ENCODE results near the gene SPATS2L. TPM values are rescaled to one million over a fixed set of nuclear protein-coding genes. Genes with fewer than 3 reads are reported as not detected.

The SPATS2L gene
- total RNA-seq, 1 donor from 2014 or later: 97.8 TPM

DNA sequence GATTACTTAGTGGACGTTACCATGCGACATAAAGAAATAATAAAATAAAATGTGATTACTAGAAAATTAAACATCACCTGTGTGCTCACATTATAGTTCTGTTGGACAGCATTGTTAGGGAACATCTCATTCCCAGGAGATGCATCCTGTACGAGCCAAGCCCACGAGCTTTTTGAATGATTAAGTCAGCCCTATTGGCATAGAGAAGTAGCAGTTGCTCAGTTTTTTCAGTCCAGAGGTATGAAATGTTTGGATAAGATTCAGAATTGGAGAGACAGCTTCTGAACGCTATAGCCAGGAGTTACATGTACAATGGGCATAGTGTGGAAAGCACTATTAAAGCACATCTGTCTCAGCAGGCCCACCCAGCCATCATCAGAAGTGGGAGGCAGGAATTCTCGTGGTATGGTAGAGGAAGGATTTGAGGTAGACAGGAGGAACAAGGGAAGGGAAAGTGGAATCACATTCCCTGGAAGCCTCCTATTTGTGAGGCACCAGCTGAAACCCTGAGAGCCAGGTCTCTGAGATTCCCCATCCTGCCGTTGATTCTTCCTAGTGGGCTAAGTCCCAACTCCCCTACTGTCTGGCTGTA, 8.6 kb downstream of the SPATS2L start:
- DNase-seq (ENCODE audit: extremely low spot score, unreplicated experiment): no peak
- no peaks in the 10 kb centered on the region for H3K27me3 Mint-ChIP-seq
- H3K27ac Mint-ChIP-seq: no peak overlapping the region
- TF ChIP-seq, protein P1, sequence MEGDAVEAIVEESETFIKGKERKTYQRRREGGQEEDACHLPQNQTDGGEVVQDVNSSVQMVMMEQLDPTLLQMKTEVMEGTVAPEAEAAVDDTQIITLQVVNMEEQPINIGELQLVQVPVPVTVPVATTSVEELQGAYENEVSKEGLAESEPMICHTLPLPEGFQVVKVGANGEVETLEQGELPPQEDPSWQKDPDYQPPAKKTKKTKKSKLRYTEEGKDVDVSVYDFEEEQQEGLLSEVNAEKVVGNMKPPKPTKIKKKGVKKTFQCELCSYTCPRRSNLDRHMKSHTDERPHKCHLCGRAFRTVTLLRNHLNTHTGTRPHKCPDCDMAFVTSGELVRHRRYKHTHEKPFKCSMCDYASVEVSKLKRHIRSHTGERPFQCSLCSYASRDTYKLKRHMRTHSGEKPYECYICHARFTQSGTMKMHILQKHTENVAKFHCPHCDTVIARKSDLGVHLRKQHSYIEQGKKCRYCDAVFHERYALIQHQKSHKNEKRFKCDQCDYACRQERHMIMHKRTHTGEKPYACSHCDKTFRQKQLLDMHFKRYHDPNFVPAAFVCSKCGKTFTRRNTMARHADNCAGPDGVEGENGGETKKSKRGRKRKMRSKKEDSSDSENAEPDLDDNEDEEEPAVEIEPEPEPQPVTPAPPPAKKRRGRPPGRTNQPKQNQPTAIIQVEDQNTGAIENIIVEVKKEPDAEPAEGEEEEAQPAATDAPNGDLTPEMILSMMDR (conservative IDR thresholded peaks at IDR 0.05): no peak
- peaks cover 69% of the 10 kb centered on the region for H3K4me1 Mint-ChIP-seq (ENCODE audit: unreplicated experiment)
- H3K9me3 Mint-ChIP-seq: peaks cover 6% of the 10 kb centered on the region
- H3K36me3 Mint-ChIP-seq: peaks cover 17% of the 10 kb centered on the region
- H3K4me3 Mint-ChIP-seq: no peak overlapping the region

DNA sequence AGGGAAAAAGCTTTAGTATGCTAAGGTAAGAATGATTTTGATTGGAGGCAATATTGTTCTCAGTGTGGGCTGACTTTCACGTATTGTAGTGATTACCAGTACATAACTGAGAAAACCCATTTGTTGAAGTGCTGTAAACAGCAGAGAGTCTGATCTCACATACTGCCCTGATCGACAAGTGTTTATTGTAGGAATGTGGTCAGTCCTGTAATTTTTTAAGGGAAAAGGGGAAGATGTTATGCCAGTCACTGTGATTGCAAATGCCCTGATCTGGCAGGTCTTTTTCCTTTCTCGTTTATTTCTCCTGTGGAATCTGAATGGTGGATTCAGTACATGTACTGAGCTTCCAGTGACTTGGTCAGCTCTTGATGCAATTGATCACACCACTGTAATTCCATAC, 11.5 kb downstream of the SPATS2L start:
- Mint-ChIP-seq H3K27me3 (no peaks in the 10 kb centered on the region), H3K4me3 (peak overlapping the region; percentile 42), H3K4me1 (ENCODE audit: unreplicated experiment) (peaks cover 66% of the 10 kb centered on the region), H3K9me3 (peaks cover 5% of the 10 kb centered on the region), H3K27ac (peak overlapping the region; percentile 78), H3K36me3 (peaks cover 12% of the 10 kb centered on the region)
- TF ChIP-seq, protein P1 (conservative IDR thresholded peaks at IDR 0.05): no peak
- no peak for DNase-seq (ENCODE audit: extremely low spot score, unreplicated experiment)

- Mint-ChIP-seq H3K4me3 (no peak overlapping the region), H3K36me3 (peaks cover 5% of the 10 kb centered on the region), H3K27ac (no peak overlapping the region), H3K4me1 (ENCODE audit: unreplicated experiment) (peaks cover 59% of the 10 kb centered on the region), H3K9me3 (peaks cover 5% of the 10 kb centered on the region), H3K27me3 (no peaks in the 10 kb centered on the region)
- TF ChIP-seq, protein P1 (conservative IDR thresholded peaks at IDR 0.05): no peak
- no peak for DNase-seq (ENCODE audit: extremely low spot score, unreplicated experiment)
These were observed 12.5 kb downstream of the SPATS2L start for GRCh38 chr2:200318940-200319435.

DNA sequence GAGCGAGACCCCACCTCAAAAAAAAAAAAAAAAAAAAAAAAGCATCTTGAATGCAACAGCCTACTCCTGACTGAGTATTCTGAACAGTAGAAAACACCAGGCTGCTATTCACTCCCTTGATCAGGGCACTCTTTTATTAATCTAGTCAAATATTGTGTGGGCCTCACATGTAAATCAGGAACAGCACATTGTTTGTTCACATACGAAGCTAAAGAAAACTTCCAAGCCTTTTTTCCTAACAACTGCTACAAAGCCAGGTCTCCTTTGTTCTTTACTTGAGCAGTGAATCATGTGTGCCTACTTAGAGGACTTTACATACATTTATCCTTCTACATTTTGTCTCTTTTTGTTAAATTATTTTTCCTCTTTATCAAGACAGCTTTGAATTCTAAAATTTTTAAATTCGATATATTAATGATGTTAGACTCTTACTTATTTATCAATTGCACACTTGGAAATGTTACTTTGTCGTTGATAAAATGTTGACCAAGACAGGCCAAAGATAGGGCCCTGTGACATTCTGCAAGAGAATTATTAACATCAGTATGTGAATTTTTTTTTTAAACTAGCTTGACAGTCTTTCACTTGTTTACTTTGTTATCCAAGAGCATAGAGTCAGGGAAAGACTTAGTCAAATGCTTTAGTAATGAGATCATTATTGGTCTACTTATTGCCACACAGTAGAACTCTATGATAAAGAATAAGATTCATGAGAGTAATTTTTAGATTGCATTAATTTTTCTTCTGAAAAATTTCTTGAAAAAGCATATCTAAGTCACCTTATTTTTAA, 13.2 kb downstream of the SPATS2L start:
- peaks cover 5% of the 10 kb centered on the region for H3K9me3 Mint-ChIP-seq
- H3K4me1 Mint-ChIP-seq (ENCODE audit: unreplicated experiment): peaks cover 54% of the 10 kb centered on the region
- no peak for DNase-seq (ENCODE audit: extremely low spot score, unreplicated experiment)
- H3K36me3 Mint-ChIP-seq: peaks cover 4% of the 10 kb centered on the region
- TF ChIP-seq, protein P1 (conservative IDR thresholded peaks at IDR 0.05): no peak
- peak overlapping the region; percentile 59 for H3K4me3 Mint-ChIP-seq
- no peaks in the 10 kb centered on the region for H3K27me3 Mint-ChIP-seq
- H3K27ac Mint-ChIP-seq: peak overlapping the region; percentile 84

GRCh38 chr2:200320344-200320743, 13.9 kb downstream of the SPATS2L start:
- no peaks in the 10 kb centered on the region for H3K27me3 Mint-ChIP-seq
- peak overlapping the region; percentile 12 for H3K4me3 Mint-ChIP-seq

More at GRCh38 chr2:200320344-200320743, 13.9 kb downstream of the SPATS2L start:
- H3K9me3 Mint-ChIP-seq: peaks cover 5% of the 10 kb centered on the region
- TF ChIP-seq, protein P1 (conservative IDR thresholded peaks at IDR 0.05): no peak
- DNase-seq (ENCODE audit: extremely low spot score, unreplicated experiment): no peak
- peaks cover 4% of the 10 kb centered on the region for H3K36me3 Mint-ChIP-seq
- H3K4me1 Mint-ChIP-seq (ENCODE audit: unreplicated experiment): peaks cover 54% of the 10 kb centered on the region
- H3K27ac Mint-ChIP-seq: peak overlapping the region; percentile 62
